CD14-positive monocyte (primary cell): ENCODE data around the gene GLTP. TPM values are rescaled to one million over a fixed set of nuclear protein-coding genes. Genes with fewer than 3 reads are reported as not detected.

Source experiments
- DNase-seq, 3 donors: peaks; one replicate each; pipeline ENCODE4 v3.0.0-alpha.2; 2011 to 2022
- H2AFZ ChIP-seq: 2 replicates; pipeline ENCODE4 v1.6.0; 2012; ENCODE audit warnings: mild to moderate bottlenecking, low read depth, low read length, inconsistent platforms; ENCODE audit not compliant: insufficient read depth, poor library complexity, severe bottlenecking
- H3K27ac ChIP-seq, 2 donors: 1 replicate in 1 of 2; 2 replicates in 1 of 2; pipeline ENCODE4 v1.5.1; 2012 to 2013; ENCODE audit warnings: low read length in 2 of 2, control low read depth in 1 of 2, inconsistent platforms in 1 of 2, low read depth in 1 of 2, mild to moderate bottlenecking in 1 of 2
- H3K27me3 ChIP-seq, 2 donors: one replicate each; pipeline versions ENCODE4 v1.6.0 to v1.6.1; 2011 to 2013; ENCODE audit warnings: low read length in 2 of 2; ENCODE audit not compliant: control insufficient read depth in 2 of 2, insufficient read depth in 2 of 2
- H3K36me3 ChIP-seq, 2 donors: replicated peaks in 1 of 2; 1 replicate in 1 of 2; 2 replicates in 1 of 2; pipeline versions ENCODE4 v1.5.1 to v1.6.1; 2012 to 2013; ENCODE audit warnings: low read length in 2 of 2, control low read depth in 1 of 2, inconsistent platforms in 1 of 2, mild to moderate bottlenecking in 1 of 2; ENCODE audit not compliant: insufficient read depth in 2 of 2, control insufficient read depth in 1 of 2
- H3K4me1 ChIP-seq, 2 donors: 1 replicate in 1 of 2; 2 replicates in 1 of 2; pipeline versions ENCODE4 v1.5.1 to v1.6.1; 2012 to 2013; ENCODE audit warnings: low read length in 2 of 2, control low read depth in 1 of 2, inconsistent platforms in 1 of 2, mild to moderate bottlenecking in 1 of 2, moderate library complexity in 1 of 2; ENCODE audit not compliant: insufficient read depth in 2 of 2, control insufficient read depth in 1 of 2
- H3K4me2 ChIP-seq: replicated peaks from 2 replicates; pipeline ENCODE3; 2012; ENCODE audit warnings: low read length, moderate library complexity, mild to moderate bottlenecking; ENCODE audit not compliant: poor library complexity, severe bottlenecking; ENCODE audit errors: extremely low read depth
- H3K4me3 ChIP-seq, 3 experiments: fragments of 200-600 bp in 1 of 3; sonication (generic) in 1 of 3; replicated peaks in 1 of 3; 1 replicate in 2 of 3; 2 replicates in 1 of 3; pipeline ENCODE4 v1.5.1; 2011 to 2013; ENCODE audit warnings: low read length in 3 of 3, mild to moderate bottlenecking in 3 of 3, control low read depth in 2 of 3, low read depth in 2 of 3, inconsistent platforms in 1 of 3, moderate library complexity in 1 of 3
- H3K79me2 ChIP-seq: 2 replicates; pipeline ENCODE4 v1.6.0; 2012; ENCODE audit warnings: mild to moderate bottlenecking, control low read depth, inconsistent platforms, low read length, moderate library complexity; ENCODE audit not compliant: insufficient read depth
- H3K9ac ChIP-seq: 2 replicates; pipeline ENCODE4 v1.6.0; 2017; ENCODE audit warnings: low read length, mild to moderate bottlenecking; ENCODE audit not compliant: insufficient read depth, poor library complexity, severe bottlenecking
- H3K9me3 ChIP-seq, 2 donors: replicated peaks in 1 of 2; 1 replicate in 1 of 2; 2 replicates in 1 of 2; pipeline versions ENCODE4 v1.5.1 to v1.6.1; 2012 to 2013; ENCODE audit warnings: low read length in 2 of 2, control low read depth in 1 of 2; ENCODE audit not compliant: control insufficient read depth in 1 of 2, insufficient read depth in 1 of 2
- H4K20me1 ChIP-seq: 2 replicates; pipeline ENCODE4 v1.6.0; 2012; ENCODE audit warnings: mild to moderate bottlenecking, low read length, control low read depth, moderate library complexity; ENCODE audit not compliant: insufficient read depth
- H3K27ac Mint-ChIP-seq, 7 donors: one replicate each; pipeline ENCODE4 v1.8.0; 2020; ENCODE audit warnings: mild to moderate bottlenecking in 7 of 7, mixed read lengths in 7 of 7, moderate library complexity in 6 of 7, inconsistent platforms in 2 of 7
- H3K27me3 Mint-ChIP-seq, 3 donors: one replicate each; pipeline ENCODE4 v1.8.0; 2021 to 2022; ENCODE audit warnings: low read depth in 3 of 3, mild to moderate bottlenecking in 3 of 3, mixed read lengths in 3 of 3, moderate library complexity in 3 of 3, inconsistent platforms in 1 of 3
- H3K36me3 Mint-ChIP-seq, 2 donors: one replicate each; pipeline ENCODE4 v1.8.0; 2020; ENCODE audit warnings: mixed read lengths in 2 of 2, inconsistent platforms in 1 of 2, mild to moderate bottlenecking in 1 of 2
- H3K4me1 Mint-ChIP-seq: one replicate; pipeline ENCODE4 v1.8.0; 2020; ENCODE audit warnings: mild to moderate bottlenecking, mixed read lengths
- H3K4me3 Mint-ChIP-seq, 2 donors: one replicate each; pipeline ENCODE4 v1.8.0; 2020; ENCODE audit warnings: mild to moderate bottlenecking in 2 of 2, mixed read lengths in 2 of 2, moderate library complexity in 1 of 2
- H3K9me3 Mint-ChIP-seq, 7 donors: one replicate each; pipeline ENCODE4 v1.8.0; 2020 to 2022; ENCODE audit warnings: mixed read lengths in 7 of 7, mild to moderate bottlenecking in 6 of 7, moderate library complexity in 6 of 7, inconsistent platforms in 2 of 7
- WGBS: methylation state at CpG from one replicate; pipeline ENCODE4 v1.1.5; 2013; ENCODE audit warnings: missing lambda C conversion rate; ENCODE audit not compliant: insufficient coverage; 5-methylcytosine and 5-hydroxymethylcytosine counted together
- intact Hi-C, 2 donors: fragments of 100-400 bp; cut with micrococcal nuclease; formaldehyde crosslinking; loops; one replicate each; pipeline versions ENCODE4 v1.15.0 to v1.15.1; 2023
- polyA plus RNA-seq, 3 donors: library from polyadenylated mRNA; depleted of rRNA in 1 of 3; unstranded in 2 of 3; stranded (reverse) in 1 of 3; fragments of 300-500 nt in 2 of 3; fragments of >200 nt in 1 of 3; fragmentation: Illumina TruSeq in 2 of 3; gene quantifications; 1 replicate in 2 of 3; 2 replicates in 1 of 3; pipeline ENCODE4 v1.2.3, GENCODE V29; 2012 to 2021
- TF ChIP-seq, protein P1 (sequence below): fragments of 200-600 bp; IDR thresholded peaks from one replicate; pipeline ENCODE4 v1.8.0; 2022; ENCODE audit warnings: antibody characterized with exemption, mild to moderate bottlenecking

Gene GLTP
- polyA plus RNA-seq, 3 donors = 46.2 to 65.9 (median 51.7) TPM

DNA sequence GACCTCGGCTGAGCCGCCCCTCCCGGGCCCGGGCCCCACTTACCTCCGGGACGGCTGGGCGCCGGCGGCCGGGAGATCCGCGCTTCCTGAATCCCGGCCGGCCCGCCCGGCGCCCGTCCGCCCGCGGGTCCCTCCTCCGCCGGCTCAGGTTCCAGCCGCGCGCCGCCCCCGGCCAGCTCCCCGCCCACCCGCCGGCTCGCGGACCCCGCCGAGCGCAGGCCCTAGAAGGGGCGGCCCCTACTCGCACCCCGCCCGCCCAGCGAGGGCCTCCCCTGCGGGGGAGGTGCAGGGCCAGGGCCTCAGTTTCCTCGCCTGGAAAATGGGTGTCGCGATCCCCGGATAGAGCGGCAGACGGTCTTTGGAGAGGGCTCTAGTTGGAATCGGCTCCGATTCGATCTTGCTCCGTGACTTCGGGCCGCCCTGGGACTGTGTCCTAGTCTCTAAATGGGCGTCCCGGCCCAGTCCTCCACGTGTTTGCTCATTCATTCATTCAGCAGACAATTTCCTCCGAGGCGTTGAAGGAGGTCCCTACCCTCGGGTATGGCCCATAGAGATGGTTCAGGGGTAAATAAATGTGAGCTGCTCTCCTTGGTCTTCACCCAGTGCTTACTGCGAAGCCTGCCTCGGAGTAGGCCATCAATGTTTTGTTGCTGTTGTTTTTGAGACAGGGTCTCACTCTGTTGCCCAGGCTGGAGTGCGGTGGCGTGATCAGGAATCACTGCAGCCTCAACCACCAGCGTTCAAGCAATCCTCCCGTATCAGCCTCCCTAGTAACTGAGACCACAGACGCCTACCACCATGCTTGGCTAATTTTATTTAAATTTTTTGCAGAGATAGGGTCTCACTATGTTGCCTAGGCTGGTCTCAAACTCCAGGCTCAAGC is 46.8 kb downstream of the GLTP start, which contains the start of gene TRPV4:
Gene TRPV4 (minus strand): TSS at position 92 of the 883 bp plus-strand sequence. CDS start 18,602 bp downstream, outside the sequence.
- H3K4me3 Mint-ChIP-seq = peak within 1 kb of the TSS; percentile 73 to 92
- Histone ChIP-seq H3K9ac (peak within 1 kb of the TSS; percentile 53), H3K27me3 (peaks cover 0 to 23% of the 10 kb centered on the region in 2 donors), H3K27ac (no peak within 1 kb of the TSS), H3K36me3 (no peaks in the 10 kb centered on the region), H3K4me2 (peak within 1 kb of the TSS; percentile 69), H4K20me1 (no peaks in the 10 kb centered on the region), H3K4me3 (peak within 1 kb of the TSS; percentile 15 to 57 (median 28)), H3K4me1 (peaks cover 46 to 72% of the 10 kb centered on the region in 2 donors), H3K9me3 (no peaks in the 10 kb centered on the region), H3K79me2 (no peaks in the 10 kb centered on the region), H2AFZ (peak within 1 kb of the TSS; percentile 69)
- H3K9me3 Mint-ChIP-seq = peaks cover 0 to 5% (median 2%) of the 10 kb centered on the region in 7 donors
- WGBS = 22% methylated on average over 62 of the region's 67 CpGs
- H3K27ac Mint-ChIP-seq = peak within 1 kb of the TSS in 4 of 7 donors; percentile 41 to 72 (median 48)
- H3K4me1 Mint-ChIP-seq = peaks cover 76% of the 10 kb centered on the region
- intact Hi-C loops = no loop called here
- H3K36me3 Mint-ChIP-seq = peaks cover 11 to 17% of the 10 kb centered on the region in 2 donors
- TF ChIP-seq, protein P1, sequence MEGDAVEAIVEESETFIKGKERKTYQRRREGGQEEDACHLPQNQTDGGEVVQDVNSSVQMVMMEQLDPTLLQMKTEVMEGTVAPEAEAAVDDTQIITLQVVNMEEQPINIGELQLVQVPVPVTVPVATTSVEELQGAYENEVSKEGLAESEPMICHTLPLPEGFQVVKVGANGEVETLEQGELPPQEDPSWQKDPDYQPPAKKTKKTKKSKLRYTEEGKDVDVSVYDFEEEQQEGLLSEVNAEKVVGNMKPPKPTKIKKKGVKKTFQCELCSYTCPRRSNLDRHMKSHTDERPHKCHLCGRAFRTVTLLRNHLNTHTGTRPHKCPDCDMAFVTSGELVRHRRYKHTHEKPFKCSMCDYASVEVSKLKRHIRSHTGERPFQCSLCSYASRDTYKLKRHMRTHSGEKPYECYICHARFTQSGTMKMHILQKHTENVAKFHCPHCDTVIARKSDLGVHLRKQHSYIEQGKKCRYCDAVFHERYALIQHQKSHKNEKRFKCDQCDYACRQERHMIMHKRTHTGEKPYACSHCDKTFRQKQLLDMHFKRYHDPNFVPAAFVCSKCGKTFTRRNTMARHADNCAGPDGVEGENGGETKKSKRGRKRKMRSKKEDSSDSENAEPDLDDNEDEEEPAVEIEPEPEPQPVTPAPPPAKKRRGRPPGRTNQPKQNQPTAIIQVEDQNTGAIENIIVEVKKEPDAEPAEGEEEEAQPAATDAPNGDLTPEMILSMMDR = no peak
- no peak for DNase-seq
- peaks cover 20 to 40% (median 30%) of the 10 kb centered on the region in 3 donors for H3K27me3 Mint-ChIP-seq

DNA sequence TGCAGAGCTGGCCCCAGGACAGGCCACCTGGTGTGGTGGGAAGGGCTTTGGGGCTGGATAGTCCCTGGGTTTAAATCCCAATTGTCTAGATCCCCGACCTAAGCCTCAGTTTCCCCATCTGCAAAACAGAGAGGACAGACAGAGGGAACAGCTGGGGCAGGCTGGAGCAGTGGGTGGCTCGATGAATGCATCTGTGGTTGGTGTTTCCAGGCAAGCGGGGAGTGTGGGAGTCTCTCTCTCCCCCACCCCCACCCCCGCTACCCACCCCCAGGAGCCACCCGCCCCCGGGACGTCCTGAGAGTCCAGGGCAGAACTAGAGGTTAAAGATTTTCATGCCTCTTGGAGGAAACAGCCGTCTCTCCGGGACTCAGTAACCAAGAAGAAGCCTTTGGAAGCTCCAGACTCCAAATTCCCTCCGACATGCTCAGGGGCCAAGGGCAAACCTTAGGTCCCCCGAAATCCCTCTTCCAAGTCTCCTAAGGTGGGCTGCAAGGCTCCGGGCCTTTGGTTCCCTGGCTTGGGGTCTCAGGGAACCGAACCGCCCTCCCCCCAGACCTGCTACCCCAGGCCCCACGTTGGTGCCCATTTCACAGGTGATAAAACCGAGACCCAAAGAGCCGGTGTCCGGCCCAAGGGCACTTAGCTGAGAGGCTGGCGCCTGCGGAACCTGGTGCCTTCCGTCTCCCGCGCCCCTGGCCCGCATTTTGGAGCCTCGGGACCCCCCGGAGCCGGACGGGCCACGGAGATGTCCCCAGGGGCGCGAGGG is 47.6 kb downstream of the GLTP start:
- H3K27me3 Mint-ChIP-seq = peaks cover 20 to 39% (median 30%) of the 10 kb centered on the region in 3 donors
- peaks cover 11 to 17% of the 10 kb centered on the region in 2 donors for H3K36me3 Mint-ChIP-seq
- WGBS = 24% methylated on average over 26 of the region's 31 CpGs
- peak overlapping the region; percentile 69 for H3K4me2 ChIP-seq
- TF ChIP-seq, protein P1 = no peak
- H3K27ac Mint-ChIP-seq = peak overlapping the region in 2 of 7 donors; percentile 5 to 72
- peaks cover 0 to 23% of the 10 kb centered on the region in 2 donors for H3K27me3 ChIP-seq
- peak overlapping the region; percentile 53 for H3K9ac ChIP-seq
- no peak overlapping the region for H3K27ac ChIP-seq
- H4K20me1 ChIP-seq = no peaks in the 10 kb centered on the region
- H3K4me1 ChIP-seq = peaks cover 48 to 72% of the 10 kb centered on the region in 2 donors
- intact Hi-C loops = no loop called here
- peak overlapping the region; percentile 69 for H2AFZ ChIP-seq
- H3K4me3 ChIP-seq = peak overlapping the region; percentile 15 to 57 (median 28)
- peak overlapping the region; percentile 73 to 78 for H3K4me3 Mint-ChIP-seq
- H3K9me3 Mint-ChIP-seq = peaks cover 0 to 5% (median 2%) of the 10 kb centered on the region in 7 donors
- H3K36me3 ChIP-seq = no peaks in the 10 kb centered on the region
- peaks cover 73% of the 10 kb centered on the region for H3K4me1 Mint-ChIP-seq
- H3K79me2 ChIP-seq = no peaks in the 10 kb centered on the region
- DNase-seq = no peak
- H3K9me3 ChIP-seq = no peaks in the 10 kb centered on the region
